Measurements from ENCODE around the gene TM4SF5. TPM values are rescaled to one million over a fixed set of nuclear protein-coding genes. Genes with fewer than 3 reads are reported as not detected.

TM4SF5 gene
- total RNA-seq, 1 experiment from 2014 or later = not detected

DNA sequence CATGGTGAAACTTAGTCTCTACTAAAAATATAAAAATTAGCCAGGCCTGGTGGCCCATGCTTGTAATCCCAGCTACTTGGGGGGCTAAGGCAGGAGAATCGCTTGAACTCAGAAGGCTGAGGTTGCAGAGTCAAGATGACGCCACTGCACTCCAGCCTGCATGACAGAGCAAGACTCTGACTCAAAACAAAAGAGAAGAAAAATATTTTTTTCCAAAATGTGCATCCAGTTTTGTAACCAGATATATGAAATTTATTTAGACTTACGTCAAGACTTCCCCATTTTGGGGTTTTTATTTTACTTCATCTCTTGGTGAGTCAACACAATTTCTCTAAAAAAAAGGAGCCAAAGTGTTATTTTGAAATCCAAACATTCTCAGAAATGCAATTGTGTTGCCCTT is 5.5 kb upstream of the TM4SF5 start (continued):
- TF ChIP-seq FOXJ3 (CRISPR knock-in tag; IDR thresholded peaks at IDR 0.05; ENCODE audit: borderline replicate concordance) (no peak), ATF1 (CRISPR knock-in tag; IDR thresholded peaks at IDR 0.05) (no peak), FOXK1 (CRISPR knock-in tag; IDR thresholded peaks at IDR 0.05) (no peak), FOXP1 (CRISPR knock-in tag; IDR thresholded peaks at IDR 0.05; ENCODE audit: borderline replicate concordance) (no peak), NFATC4 (CRISPR knock-in tag; IDR thresholded peaks at IDR 0.05) (no peak), JAZF1 (CRISPR knock-in tag; IDR thresholded peaks at IDR 0.05) (no peak)
- TF ChIP-seq, protein P1, sequence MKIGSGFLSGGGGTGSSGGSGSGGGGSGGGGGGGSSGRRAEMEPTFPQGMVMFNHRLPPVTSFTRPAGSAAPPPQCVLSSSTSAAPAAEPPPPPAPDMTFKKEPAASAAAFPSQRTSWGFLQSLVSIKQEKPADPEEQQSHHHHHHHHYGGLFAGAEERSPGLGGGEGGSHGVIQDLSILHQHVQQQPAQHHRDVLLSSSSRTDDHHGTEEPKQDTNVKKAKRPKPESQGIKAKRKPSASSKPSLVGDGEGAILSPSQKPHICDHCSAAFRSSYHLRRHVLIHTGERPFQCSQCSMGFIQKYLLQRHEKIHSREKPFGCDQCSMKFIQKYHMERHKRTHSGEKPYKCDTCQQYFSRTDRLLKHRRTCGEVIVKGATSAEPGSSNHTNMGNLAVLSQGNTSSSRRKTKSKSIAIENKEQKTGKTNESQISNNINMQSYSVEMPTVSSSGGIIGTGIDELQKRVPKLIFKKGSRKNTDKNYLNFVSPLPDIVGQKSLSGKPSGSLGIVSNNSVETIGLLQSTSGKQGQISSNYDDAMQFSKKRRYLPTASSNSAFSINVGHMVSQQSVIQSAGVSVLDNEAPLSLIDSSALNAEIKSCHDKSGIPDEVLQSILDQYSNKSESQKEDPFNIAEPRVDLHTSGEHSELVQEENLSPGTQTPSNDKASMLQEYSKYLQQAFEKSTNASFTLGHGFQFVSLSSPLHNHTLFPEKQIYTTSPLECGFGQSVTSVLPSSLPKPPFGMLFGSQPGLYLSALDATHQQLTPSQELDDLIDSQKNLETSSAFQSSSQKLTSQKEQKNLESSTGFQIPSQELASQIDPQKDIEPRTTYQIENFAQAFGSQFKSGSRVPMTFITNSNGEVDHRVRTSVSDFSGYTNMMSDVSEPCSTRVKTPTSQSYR (CRISPR knock-in tag; IDR thresholded peaks at IDR 0.05) = no peak
- TF ChIP-seq, protein P2, sequence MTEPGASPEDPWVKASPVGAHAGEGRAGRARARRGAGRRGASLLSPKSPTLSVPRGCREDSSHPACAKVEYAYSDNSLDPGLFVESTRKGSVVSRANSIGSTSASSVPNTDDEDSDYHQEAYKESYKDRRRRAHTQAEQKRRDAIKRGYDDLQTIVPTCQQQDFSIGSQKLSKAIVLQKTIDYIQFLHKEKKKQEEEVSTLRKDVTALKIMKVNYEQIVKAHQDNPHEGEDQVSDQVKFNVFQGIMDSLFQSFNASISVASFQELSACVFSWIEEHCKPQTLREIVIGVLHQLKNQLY (CRISPR knock-in tag; IDR thresholded peaks at IDR 0.05) = no peak
- TF ChIP-seq, protein P3, sequence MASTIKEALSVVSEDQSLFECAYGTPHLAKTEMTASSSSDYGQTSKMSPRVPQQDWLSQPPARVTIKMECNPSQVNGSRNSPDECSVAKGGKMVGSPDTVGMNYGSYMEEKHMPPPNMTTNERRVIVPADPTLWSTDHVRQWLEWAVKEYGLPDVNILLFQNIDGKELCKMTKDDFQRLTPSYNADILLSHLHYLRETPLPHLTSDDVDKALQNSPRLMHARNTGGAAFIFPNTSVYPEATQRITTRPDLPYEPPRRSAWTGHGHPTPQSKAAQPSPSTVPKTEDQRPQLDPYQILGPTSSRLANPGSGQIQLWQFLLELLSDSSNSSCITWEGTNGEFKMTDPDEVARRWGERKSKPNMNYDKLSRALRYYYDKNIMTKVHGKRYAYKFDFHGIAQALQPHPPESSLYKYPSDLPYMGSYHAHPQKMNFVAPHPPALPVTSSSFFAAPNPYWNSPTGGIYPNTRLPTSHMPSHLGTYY (CRISPR knock-in tag; IDR thresholded peaks at IDR 0.05) = no peak

DNA sequence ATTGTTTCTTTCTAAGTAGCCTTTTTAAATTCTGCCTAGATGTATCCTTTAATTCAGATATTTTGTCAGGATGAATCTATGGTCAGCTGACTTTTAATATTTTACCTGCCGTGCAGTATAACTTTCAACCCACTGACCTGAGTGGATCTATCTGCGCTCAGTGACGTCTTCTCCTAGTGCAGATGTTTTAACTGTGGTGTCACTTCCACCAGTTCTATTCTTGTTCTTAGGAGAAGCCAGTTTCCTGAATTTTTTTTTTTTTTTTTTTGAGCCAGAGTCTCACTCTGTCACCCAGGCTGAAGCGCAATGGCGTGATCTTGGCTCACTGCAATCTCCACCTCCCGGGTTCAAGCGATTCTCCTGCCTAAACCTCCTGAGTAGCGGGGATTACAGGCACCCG is 5.0 kb upstream of the TM4SF5 start:
- H3K27me3 Mint-ChIP-seq (ENCODE audit: low read depth) = no peaks in the 10 kb centered on the region
- no peaks in the 10 kb centered on the region for H3K4me1 Mint-ChIP-seq
- ATAC-seq (no peak), DNase-seq (ENCODE audit: low spot score) (no peak)
- CTCF ChIA-PET = no interaction called here
- H3K9me3 Mint-ChIP-seq = no peaks in the 10 kb centered on the region
- POLR2A ChIA-PET = no interaction called here
- no peaks in the 10 kb centered on the region for H3K36me3 Mint-ChIP-seq
- no peak overlapping the region for H3K27ac Mint-ChIP-seq
- TF ChIP-seq, protein P4, sequence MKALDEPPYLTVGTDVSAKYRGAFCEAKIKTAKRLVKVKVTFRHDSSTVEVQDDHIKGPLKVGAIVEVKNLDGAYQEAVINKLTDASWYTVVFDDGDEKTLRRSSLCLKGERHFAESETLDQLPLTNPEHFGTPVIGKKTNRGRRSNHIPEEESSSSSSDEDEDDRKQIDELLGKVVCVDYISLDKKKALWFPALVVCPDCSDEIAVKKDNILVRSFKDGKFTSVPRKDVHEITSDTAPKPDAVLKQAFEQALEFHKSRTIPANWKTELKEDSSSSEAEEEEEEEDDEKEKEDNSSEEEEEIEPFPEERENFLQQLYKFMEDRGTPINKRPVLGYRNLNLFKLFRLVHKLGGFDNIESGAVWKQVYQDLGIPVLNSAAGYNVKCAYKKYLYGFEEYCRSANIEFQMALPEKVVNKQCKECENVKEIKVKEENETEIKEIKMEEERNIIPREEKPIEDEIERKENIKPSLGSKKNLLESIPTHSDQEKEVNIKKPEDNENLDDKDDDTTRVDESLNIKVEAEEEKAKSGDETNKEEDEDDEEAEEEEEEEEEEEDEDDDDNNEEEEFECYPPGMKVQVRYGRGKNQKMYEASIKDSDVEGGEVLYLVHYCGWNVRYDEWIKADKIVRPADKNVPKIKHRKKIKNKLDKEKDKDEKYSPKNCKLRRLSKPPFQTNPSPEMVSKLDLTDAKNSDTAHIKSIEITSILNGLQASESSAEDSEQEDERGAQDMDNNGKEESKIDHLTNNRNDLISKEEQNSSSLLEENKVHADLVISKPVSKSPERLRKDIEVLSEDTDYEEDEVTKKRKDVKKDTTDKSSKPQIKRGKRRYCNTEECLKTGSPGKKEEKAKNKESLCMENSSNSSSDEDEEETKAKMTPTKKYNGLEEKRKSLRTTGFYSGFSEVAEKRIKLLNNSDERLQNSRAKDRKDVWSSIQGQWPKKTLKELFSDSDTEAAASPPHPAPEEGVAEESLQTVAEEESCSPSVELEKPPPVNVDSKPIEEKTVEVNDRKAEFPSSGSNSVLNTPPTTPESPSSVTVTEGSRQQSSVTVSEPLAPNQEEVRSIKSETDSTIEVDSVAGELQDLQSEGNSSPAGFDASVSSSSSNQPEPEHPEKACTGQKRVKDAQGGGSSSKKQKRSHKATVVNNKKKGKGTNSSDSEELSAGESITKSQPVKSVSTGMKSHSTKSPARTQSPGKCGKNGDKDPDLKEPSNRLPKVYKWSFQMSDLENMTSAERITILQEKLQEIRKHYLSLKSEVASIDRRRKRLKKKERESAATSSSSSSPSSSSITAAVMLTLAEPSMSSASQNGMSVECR (CRISPR knock-in tag; IDR thresholded peaks at IDR 0.05; ENCODE audit: borderline replicate concordance) = no peak
- TF ChIP-seq OVOL2 (CRISPR knock-in tag; IDR thresholded peaks at IDR 0.05; ENCODE audit: borderline replicate concordance) (no peak), SMAD3 (CRISPR knock-in tag; IDR thresholded peaks at IDR 0.05; ENCODE audit: borderline replicate concordance) (no peak), NR3C1 (CRISPR knock-in tag; conservative IDR thresholded peaks at IDR 0.05; ENCODE audit: low read depth) (no peak), ZNF138 (CRISPR knock-in tag; conservative IDR thresholded peaks at IDR 0.05) (no peak), PRRX2 (CRISPR knock-in tag; IDR thresholded peaks at IDR 0.05) (no peak), SP1 (CRISPR knock-in tag; conservative IDR thresholded peaks at IDR 0.05) (no peak), ZNF671 (CRISPR knock-in tag; IDR thresholded peaks at IDR 0.05) (no peak), ZNF396 (CRISPR knock-in tag; IDR thresholded peaks at IDR 0.05; ENCODE audit: borderline replicate concordance) (no peak), ZNF317 (CRISPR knock-in tag; IDR thresholded peaks at IDR 0.05; ENCODE audit: borderline replicate concordance, low read depth) (no peak)
- TF ChIP-seq, protein P5, sequence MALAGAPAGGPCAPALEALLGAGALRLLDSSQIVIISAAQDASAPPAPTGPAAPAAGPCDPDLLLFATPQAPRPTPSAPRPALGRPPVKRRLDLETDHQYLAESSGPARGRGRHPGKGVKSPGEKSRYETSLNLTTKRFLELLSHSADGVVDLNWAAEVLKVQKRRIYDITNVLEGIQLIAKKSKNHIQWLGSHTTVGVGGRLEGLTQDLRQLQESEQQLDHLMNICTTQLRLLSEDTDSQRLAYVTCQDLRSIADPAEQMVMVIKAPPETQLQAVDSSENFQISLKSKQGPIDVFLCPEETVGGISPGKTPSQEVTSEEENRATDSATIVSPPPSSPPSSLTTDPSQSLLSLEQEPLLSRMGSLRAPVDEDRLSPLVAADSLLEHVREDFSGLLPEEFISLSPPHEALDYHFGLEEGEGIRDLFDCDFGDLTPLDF (CRISPR knock-in tag; IDR thresholded peaks at IDR 0.05) = no peak
- TF ChIP-seq, protein P6, sequence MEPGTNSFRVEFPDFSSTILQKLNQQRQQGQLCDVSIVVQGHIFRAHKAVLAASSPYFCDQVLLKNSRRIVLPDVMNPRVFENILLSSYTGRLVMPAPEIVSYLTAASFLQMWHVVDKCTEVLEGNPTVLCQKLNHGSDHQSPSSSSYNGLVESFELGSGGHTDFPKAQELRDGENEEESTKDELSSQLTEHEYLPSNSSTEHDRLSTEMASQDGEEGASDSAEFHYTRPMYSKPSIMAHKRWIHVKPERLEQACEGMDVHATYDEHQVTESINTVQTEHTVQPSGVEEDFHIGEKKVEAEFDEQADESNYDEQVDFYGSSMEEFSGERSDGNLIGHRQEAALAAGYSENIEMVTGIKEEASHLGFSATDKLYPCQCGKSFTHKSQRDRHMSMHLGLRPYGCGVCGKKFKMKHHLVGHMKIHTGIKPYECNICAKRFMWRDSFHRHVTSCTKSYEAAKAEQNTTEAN (CRISPR knock-in tag; IDR thresholded peaks at IDR 0.05) = no peak
- TF ChIP-seq, protein P7, sequence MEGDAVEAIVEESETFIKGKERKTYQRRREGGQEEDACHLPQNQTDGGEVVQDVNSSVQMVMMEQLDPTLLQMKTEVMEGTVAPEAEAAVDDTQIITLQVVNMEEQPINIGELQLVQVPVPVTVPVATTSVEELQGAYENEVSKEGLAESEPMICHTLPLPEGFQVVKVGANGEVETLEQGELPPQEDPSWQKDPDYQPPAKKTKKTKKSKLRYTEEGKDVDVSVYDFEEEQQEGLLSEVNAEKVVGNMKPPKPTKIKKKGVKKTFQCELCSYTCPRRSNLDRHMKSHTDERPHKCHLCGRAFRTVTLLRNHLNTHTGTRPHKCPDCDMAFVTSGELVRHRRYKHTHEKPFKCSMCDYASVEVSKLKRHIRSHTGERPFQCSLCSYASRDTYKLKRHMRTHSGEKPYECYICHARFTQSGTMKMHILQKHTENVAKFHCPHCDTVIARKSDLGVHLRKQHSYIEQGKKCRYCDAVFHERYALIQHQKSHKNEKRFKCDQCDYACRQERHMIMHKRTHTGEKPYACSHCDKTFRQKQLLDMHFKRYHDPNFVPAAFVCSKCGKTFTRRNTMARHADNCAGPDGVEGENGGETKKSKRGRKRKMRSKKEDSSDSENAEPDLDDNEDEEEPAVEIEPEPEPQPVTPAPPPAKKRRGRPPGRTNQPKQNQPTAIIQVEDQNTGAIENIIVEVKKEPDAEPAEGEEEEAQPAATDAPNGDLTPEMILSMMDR (IDR thresholded peaks at IDR 0.05) = no peak
- TF ChIP-seq, protein P8, sequence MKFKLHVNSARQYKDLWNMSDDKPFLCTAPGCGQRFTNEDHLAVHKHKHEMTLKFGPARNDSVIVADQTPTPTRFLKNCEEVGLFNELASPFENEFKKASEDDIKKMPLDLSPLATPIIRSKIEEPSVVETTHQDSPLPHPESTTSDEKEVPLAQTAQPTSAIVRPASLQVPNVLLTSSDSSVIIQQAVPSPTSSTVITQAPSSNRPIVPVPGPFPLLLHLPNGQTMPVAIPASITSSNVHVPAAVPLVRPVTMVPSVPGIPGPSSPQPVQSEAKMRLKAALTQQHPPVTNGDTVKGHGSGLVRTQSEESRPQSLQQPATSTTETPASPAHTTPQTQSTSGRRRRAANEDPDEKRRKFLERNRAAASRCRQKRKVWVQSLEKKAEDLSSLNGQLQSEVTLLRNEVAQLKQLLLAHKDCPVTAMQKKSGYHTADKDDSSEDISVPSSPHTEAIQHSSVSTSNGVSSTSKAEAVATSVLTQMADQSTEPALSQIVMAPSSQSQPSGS (CRISPR knock-in tag; IDR thresholded peaks at IDR 0.05; ENCODE audit: borderline replicate concordance, low read depth) = no peak
- no peak overlapping the region for H3K4me3 Mint-ChIP-seq

All from WTC11 (cell line).